ENCODE data around the gene GMPR2.
"Not testable (repeated sequence)": the region's sequence is repeated elsewhere in the genome, so short reads cannot be mapped to it uniquely, and the experiment has no call there.

DNA sequence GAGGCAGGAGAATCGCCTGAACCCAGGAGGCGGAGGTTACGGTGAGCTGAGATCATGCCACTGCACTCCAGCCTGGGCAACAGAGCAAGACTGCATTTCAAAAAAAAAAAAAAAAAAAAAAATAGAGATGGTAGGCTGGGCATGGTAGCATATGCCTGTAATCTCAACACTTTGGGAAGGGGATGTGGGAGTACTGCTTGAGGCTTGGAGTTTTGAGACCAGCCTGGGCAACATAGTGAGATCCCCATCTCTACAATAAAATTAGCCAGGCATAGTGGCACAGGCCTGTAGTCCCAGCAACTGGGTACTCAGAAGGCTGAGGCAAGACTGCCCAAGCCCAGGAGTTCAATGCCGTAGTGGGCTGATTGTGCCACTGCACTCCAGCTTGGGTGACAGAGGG, 9.7 kb upstream of the GMPR2 start:
- not testable (repeated sequence) for TF ChIP-seq EZH2 (IDR thresholded peaks at IDR 0.05; ENCODE audit: insufficient read depth, poor library complexity, severe bottlenecking); EZH2phosphoT487 (IDR thresholded peaks at IDR 0.05; ENCODE audit: insufficient read depth, low read depth)
